Neural progenitor cell (in vitro differentiated cells): ENCODE measurements around the gene DOCK4.

Source experiments
- EZH2 ChIP-seq: fragments of 200-600 bp; sonication (generic); IDR thresholded peaks from 2 replicates; pipeline ENCODE4 v1.6.1; 2017; ENCODE audit warnings: antibody characterized with exemption, mild to moderate bottlenecking, moderate library complexity
- TF ChIP-seq, protein P1 (sequence below): fragments of 200-600 bp; sonication (generic); IDR thresholded peaks from 2 replicates; pipeline ENCODE4 v1.5.1; 2017; ENCODE audit warnings: antibody characterized with exemption, mild to moderate bottlenecking

DNA sequence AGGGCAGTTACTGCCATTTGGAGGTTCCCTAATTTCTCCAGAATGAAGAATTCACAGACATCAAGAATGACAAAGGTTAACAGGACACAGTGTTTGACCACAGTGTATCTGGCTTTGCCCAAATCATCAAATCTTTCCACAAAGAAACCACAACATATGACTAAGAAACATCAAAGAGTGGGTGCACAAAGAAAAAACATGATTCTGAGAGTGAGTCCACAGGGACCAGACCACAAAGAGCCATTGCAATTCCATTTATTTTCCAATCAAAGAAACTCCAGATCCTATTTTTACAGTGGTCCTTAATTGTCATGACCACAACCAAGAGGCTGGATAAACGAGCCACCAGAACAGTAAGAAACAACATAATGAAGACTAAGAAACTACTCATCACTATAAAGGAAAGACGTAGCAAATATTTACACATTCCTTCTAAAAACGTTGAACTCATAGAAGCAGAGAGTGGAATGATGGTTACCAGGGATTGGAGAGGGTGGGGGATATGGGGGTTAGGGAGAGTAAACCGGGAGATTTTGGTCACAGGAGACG lies 286.5 kb downstream of the DOCK4 start:
- TF ChIP-seq, protein P1, sequence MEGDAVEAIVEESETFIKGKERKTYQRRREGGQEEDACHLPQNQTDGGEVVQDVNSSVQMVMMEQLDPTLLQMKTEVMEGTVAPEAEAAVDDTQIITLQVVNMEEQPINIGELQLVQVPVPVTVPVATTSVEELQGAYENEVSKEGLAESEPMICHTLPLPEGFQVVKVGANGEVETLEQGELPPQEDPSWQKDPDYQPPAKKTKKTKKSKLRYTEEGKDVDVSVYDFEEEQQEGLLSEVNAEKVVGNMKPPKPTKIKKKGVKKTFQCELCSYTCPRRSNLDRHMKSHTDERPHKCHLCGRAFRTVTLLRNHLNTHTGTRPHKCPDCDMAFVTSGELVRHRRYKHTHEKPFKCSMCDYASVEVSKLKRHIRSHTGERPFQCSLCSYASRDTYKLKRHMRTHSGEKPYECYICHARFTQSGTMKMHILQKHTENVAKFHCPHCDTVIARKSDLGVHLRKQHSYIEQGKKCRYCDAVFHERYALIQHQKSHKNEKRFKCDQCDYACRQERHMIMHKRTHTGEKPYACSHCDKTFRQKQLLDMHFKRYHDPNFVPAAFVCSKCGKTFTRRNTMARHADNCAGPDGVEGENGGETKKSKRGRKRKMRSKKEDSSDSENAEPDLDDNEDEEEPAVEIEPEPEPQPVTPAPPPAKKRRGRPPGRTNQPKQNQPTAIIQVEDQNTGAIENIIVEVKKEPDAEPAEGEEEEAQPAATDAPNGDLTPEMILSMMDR: no peak
- TF ChIP-seq EZH2: no peak
